K562 treated with DMSO at 1 percent for 12 hours (cell line): ENCODE data around the gene HYPK. TPM values are rescaled to one million over a fixed set of nuclear protein-coding genes. Genes with fewer than 3 reads are reported as not detected.

ENCODE experiments used
- total RNA-seq: library from RNA; unstranded; fragments of 300-600 nt; gene quantifications from 2 replicates; pipeline ENCODE4 v1.2.3, GENCODE V29; 2022; ENCODE audit not compliant: insufficient read depth

Gene HYPK
- total RNA-seq: 1.3 and 5.1 TPM in 2 replicates

GRCh38 chr15:43800286-43801141 lies at the start of gene HYPK:
Gene HYPK (plus strand): TSS chr15:43800599. CDS start chr15:43800623, 24 bp downstream.

GRCh38 chr15:43776718-43777266 lies 23.6 kb upstream of the HYPK start, which contains the start of gene ELL3:
Gene ELL3 (minus strand): TSS chr15:43776966. CDS start chr15:43776901, 65 bp downstream.

DNA sequence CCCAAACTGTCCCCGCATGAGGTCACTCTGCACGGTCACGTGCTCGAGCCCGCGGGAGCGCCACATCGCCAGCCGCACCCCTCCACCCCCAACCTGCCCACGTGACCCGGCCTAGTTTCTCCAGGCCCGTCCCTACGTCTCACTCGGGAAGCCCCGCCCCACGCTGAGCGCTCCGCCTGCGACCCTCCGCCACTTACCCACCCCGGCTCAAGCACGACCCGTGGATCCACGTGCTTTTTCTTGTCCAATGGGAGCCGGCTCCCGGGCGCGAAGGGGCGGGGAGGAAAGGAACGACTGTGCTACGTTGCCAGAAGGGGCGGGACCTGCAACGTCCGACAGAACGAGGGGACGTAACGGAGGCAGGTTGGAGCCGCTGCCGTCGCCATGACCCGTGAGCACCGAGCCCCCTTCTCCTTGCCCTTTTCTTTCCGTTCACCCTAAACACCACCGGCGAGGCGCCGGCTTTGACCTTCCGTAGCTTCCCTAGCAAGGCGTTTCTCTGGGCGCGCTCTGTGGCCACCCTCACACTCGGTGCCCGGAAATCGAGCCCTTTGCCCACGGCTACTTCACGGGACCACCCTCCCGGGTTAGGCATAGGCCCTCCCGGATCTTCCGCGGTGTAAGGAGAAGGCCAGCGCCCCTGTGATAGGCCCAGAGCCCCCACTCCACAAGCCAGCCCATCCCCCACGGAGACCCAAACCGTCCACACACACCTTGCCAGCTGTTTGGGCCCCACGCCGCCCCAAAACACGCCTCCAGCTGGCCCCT lies 8.2 kb upstream of the HYPK start, which contains the start of gene SERF2:
Gene SERF2 (plus strand): TSS at position 328 of the 768 bp plus-strand sequence. CDS start 57 bp downstream, at position 385.

DNA sequence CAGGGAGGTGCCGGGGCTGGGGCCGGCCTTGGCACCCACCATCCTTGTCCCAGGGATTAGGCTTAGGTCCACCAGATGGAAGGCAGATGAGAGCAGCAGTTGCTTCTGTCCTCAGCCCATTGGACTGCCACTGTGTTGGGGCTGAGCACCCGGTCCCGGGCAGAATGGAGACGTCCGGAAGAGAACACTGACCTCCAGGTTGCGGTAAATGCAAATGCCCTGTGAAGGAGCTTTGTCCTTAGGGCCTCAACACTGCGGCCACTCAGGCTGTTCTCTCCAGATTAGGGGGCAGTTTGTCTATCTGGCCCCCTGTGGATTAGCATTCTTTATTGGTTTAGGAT lies 484 bp upstream of the HYPK start, which contains the start of gene SERINC4:
Gene SERINC4 (minus strand): TSS at position 276 of the 341 bp plus-strand sequence. CDS start 234 bp downstream, at position 42.

DNA sequence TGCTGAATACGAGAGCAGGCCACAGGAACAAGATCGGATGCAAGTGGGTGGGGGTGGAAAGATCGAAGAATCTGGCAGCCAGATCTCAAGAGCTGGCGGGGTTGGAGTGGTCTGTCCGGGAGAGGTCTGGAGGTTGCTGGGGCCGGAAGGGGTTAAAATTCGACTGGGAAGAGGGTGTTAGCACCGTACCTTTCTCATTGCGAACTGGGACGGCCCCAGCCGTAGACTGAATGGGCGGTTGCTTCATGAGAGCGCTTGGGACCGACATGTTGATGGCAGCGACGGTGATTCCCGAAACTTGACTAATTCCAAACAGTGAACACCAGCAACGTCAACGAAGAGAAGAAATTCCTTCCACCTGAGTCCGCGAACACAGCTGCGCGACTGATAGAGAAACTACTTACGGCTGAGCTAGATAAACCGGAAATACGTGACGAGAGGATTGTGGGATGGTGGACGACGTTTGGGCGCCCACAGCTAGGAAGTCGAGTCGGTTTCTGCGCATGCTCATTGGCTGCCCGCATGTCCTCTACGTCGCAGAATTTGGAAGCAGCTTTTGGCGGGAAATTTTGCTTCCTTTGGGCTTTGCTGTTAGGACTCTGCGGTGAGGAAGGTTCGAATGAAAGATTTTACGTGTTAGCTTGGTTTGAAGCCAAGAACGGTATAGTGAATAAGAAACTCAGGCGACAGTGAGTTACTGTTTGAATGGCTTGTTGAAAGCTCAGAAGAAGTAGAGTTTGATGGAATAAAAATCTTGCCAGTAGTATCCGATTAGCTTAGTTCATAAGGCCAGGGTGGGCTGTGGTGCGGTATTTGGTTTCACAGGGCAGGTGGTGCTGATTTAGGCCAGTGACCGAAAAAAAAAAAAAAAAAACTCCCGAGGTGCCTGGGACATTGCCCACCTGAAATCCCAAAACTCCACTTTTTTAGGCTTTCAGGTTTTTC lies 24.2 kb downstream of the HYPK start, which contains the start of gene MFAP1:
Gene MFAP1 (minus strand): TSS at position 389 of the 945 bp plus-strand sequence. CDS start 121 bp downstream, at position 268.

DNA sequence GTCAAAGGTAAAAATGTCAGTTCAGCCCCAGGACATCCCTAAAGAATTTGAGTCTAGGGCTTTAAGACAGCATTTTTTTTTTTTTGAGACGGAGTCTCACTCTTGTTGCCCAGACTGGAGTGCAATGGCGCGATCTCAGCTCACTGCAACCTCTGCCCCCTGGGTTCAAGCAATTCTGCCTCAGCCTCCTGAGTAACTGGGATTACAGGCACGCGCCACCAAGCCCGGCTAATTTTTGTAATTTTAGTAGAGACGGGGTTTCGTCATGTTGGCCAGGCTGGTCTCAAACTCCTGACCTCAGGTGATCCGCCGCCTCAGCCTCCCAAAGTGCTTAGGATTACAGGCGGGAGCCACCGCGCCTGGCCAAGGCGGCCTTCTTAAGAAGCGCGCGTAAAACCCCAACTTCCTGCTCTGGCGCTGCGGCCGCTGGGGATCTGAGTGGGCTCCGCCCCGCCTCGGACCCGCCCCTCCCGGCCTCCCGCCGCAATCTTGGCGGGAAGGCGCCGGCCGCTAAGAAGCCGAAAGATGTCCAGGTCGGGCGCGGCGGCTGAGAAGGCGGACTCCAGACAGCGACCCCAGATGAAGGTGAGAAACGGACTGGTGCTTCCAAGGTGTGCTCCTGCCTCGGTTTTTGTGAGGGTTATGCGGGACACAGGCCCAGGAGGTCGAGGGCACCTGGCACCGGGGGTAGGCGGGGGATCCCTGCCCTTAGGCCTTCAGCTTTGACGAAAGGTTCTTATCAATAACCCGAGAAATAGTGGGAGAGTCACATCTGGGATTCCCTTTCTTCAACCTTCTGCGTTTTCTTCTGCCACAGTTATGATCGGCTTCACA lies 26.3 kb downstream of the HYPK start, which contains the start of gene WDR76:
Gene WDR76 (plus strand): TSS at position 495 of the 834 bp plus-strand sequence. CDS start 31 bp downstream, at position 526.

Other genes starting within 250 kb of the HYPK start
- 6.9 and 29.3 TPM in 2 replicates for gene PPIP5K1, start 210.4 kb upstream of the HYPK start, total RNA-seq
- 2.2 TPM in 1 of 2 replicates, not detected in the other for gene CKMT1B, start 206.6 kb upstream of the HYPK start, total RNA-seq
- gene STRC, start 181.8 kb upstream of the HYPK start, total RNA-seq: not detected in 2 replicates
- 0.58 and 2.7 TPM in 2 replicates for gene CATSPER2, start 151.8 kb upstream of the HYPK start, total RNA-seq
- gene CKMT1A, start 106.7 kb upstream of the HYPK start, total RNA-seq: 0.93 and 1.1 TPM in 2 replicates
- 132 and 207 TPM in 2 replicates for gene PDIA3, start 54.2 kb upstream of the HYPK start, total RNA-seq
- 2.3 and 3.1 TPM in 2 replicates for gene ELL3, start 23.6 kb upstream of the HYPK start, total RNA-seq
- 405 and 648 TPM in 2 replicates for gene SERF2, start 8.3 kb upstream of the HYPK start, total RNA-seq
- 1.3 TPM in 1 of 2 replicates, not detected in the other for gene SERINC4, start 379 bp upstream of the HYPK start, total RNA-seq
- 35.4 and 54.5 TPM in 2 replicates for gene MFAP1, start 24.1 kb downstream of the HYPK start, total RNA-seq
- 12.0 and 26.7 TPM in 2 replicates for gene WDR76, start 26.4 kb downstream of the HYPK start, total RNA-seq